BLaER1 treated with 17β-estradiol and CSF1 and Interleukin-3, amounts not matched to agents 10 nM and 100 nM (cell line): ENCODE results near the gene YIF1B.

ENCODE experiments used
- H3K27ac ChIP-seq, 11 experiments: shearing (Covaris generic); formaldehyde crosslinking; 2 replicates each; pipeline ENCODE4 v1.8.1; 2022
- H3K27me3 ChIP-seq, 11 experiments: shearing (Covaris generic); formaldehyde crosslinking; 2 replicates each; pipeline ENCODE4 v1.8.1; 2022
- H3K36me3 ChIP-seq, 11 experiments: shearing (Covaris generic); formaldehyde crosslinking; 2 replicates each; pipeline ENCODE4 v1.8.1; 2022
- H3K4me1 ChIP-seq, 10 experiments: shearing (Covaris generic); formaldehyde crosslinking; 2 replicates each; pipeline ENCODE4 v1.8.1; 2022
- H3K4me2 ChIP-seq, 11 experiments: shearing (Covaris generic); formaldehyde crosslinking; 2 replicates each; pipeline ENCODE4 v1.8.1; 2022
- H3K4me3 ChIP-seq, 10 experiments: shearing (Covaris generic); formaldehyde crosslinking; 2 replicates each; pipeline ENCODE4 v1.8.1; 2022
- H3K9ac ChIP-seq, 11 experiments: shearing (Covaris generic); formaldehyde crosslinking; 2 replicates each; pipeline ENCODE4 v1.8.1; 2022
- H3K9me3 ChIP-seq, 11 experiments: shearing (Covaris generic); formaldehyde crosslinking; replicated peaks in 1 of 11; 2 replicates each; pipeline ENCODE4 v1.8.1; 2022
- H4K20me1 ChIP-seq, 11 experiments: shearing (Covaris generic); formaldehyde crosslinking; 2 replicates each; pipeline ENCODE4 v1.8.1; 2022
- Cebpa-rat ChIP-seq, 11 experiments: shearing (Covaris generic); IDR thresholded peaks; 2 replicates each; pipeline ENCODE4 v1.8.1; 2022

Gene YIF1B

GRCh38 chr19:38288123-38288855 lies 27.5 kb downstream of the YIF1B start:
- no peaks in the 10 kb centered on the region for H3K27me3 ChIP-seq
- peak overlapping the region in 6 of 11 experiments; percentile 9 to 65 (median 54); a peak in 11 of 22 replicates for H3K27ac ChIP-seq
- H3K4me1 ChIP-seq = peaks cover 40 to 79% (median 67%) of the 10 kb centered on the region in 10 experiments
- peaks cover 0 to 20% (median 3%) of the 10 kb centered on the region in 11 experiments; a peak in 10 of 22 replicates for H4K20me1 ChIP-seq
- H3K9me3 ChIP-seq = no peaks in the 10 kb centered on the region
- H3K4me3 ChIP-seq = no peak overlapping the region
- peaks cover 41 to 83% (median 58%) of the 10 kb centered on the region in 11 experiments for H3K36me3 ChIP-seq
- peak overlapping the region in 6 of 11 experiments; percentile 61 to 90 (median 80); a peak in 13 of 22 replicates for H3K4me2 ChIP-seq
- no peak for TF ChIP-seq Cebpa-rat (IDR thresholded peaks at IDR 0.05)
- peak overlapping the region in 6 of 11 experiments; percentile 18 to 59 (median 32); a peak in 5 of 22 replicates for H3K9ac ChIP-seq

- TF ChIP-seq Cebpa-rat (IDR thresholded peaks at IDR 0.05) = no peak
- no peak overlapping the region for H3K4me3 ChIP-seq
- peak overlapping the region in 7 of 11 experiments; percentile 33 to 92 (median 78); a peak in 14 of 22 replicates for H3K4me2 ChIP-seq
- H3K27me3 ChIP-seq = no peaks in the 10 kb centered on the region
- H3K9me3 ChIP-seq = no peaks in the 10 kb centered on the region
- peak overlapping the region in 7 of 11 experiments; percentile 9 to 65 (median 52); a peak in 13 of 22 replicates for H3K27ac ChIP-seq
- H3K36me3 ChIP-seq = peaks cover 41 to 76% (median 51%) of the 10 kb centered on the region in 11 experiments
- H3K4me1 ChIP-seq = peaks cover 45 to 86% (median 71%) of the 10 kb centered on the region in 10 experiments
- peak overlapping the region in 4 of 11 experiments; percentile 27 to 59 (median 39); a peak in 4 of 22 replicates for H3K9ac ChIP-seq
- peaks cover 0 to 20% (median 6%) of the 10 kb centered on the region in 11 experiments; a peak in 10 of 22 replicates for H4K20me1 ChIP-seq
Measured at GRCh38 chr19:38287604-38288003, 28.1 kb downstream of the YIF1B start.

DNA sequence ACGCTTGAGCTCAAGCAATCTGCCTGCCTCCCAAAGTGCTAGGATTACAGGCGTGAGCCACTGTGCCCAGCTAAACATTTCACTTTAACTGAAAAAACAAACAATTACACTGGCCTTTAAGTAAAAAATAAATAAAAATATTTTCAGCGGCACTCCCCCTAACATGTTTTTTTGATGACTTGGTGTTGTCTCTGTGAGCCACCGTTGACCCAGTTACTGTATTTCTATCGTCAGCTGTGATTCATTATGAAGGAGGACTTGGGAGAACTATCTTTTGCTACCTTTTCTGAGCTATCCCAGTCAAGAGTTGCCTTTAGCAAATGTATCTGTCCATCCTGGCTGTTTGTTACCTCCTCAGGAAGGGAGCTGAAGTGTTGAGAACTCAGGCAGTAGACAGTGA lies 30.2 kb downstream of the YIF1B start:
- Histone ChIP-seq H3K9ac (peak overlapping the region in 1 of 11 experiments; percentile 5; a peak in 1 of 22 replicates), H3K4me2 (peak overlapping the region; percentile 76 to 92 (median 82); a peak in 21 of 22 replicates), H3K27ac (peak overlapping the region in 1 of 11 experiments; percentile 67; a peak in 1 of 22 replicates), H3K27me3 (no peaks in the 10 kb centered on the region), H4K20me1 (peaks cover 0 to 29% (median 13%) of the 10 kb centered on the region in 11 experiments; a peak in 10 of 22 replicates), H3K4me1 (peaks cover 64 to 98% (median 77%) of the 10 kb centered on the region in 10 experiments), H3K9me3 (no peaks in the 10 kb centered on the region), H3K4me3 (peak overlapping the region in 1 of 10 experiments; percentile 23; a peak in 1 of 20 replicates), H3K36me3 (peaks cover 24 to 56% (median 33%) of the 10 kb centered on the region in 11 experiments; a peak in 21 of 22 replicates)
- no peak for TF ChIP-seq Cebpa-rat (IDR thresholded peaks at IDR 0.05)

DNA sequence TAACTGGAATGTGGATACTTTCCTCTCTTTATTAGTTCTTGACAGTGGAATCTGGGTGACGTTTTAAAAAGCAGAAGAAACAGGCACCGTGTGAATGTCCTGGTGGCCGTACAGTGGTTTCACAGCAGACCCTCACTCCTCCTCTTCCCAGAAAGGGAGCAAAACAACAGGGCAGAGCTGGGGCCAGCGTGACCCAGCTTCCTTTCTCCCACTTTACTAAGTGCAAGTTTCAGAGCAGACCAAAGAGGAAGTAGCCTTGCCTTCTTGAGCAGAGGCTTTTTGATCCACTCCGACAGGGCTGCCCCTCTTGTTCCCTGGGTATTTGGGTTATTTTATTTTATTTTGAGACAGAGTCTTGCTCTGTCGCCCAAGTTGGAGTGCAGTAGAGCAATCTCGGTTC lies 31.3 kb downstream of the YIF1B start:
- Histone ChIP-seq H3K27ac (peak overlapping the region; percentile 17 to 76 (median 67); a peak in 20 of 22 replicates), H4K20me1 (peaks cover 0 to 38% (median 16%) of the 10 kb centered on the region in 11 experiments; a peak in 9 of 22 replicates), H3K4me1 (peaks cover 66 to 98% (median 80%) of the 10 kb centered on the region in 10 experiments), H3K9me3 (no peaks in the 10 kb centered on the region), H3K36me3 (peaks cover 13 to 44% (median 26%) of the 10 kb centered on the region in 11 experiments; a peak in 21 of 22 replicates), H3K9ac (peak overlapping the region; percentile 4 to 77 (median 56); a peak in 19 of 22 replicates), H3K27me3 (no peaks in the 10 kb centered on the region), H3K4me2 (peak overlapping the region; percentile 76 to 92 (median 82)), H3K4me3 (peak overlapping the region in 3 of 10 experiments; percentile 11 to 29 (median 23); a peak in 4 of 20 replicates)
- TF ChIP-seq Cebpa-rat (IDR thresholded peaks at IDR 0.05) = no peak

- Histone ChIP-seq H3K9ac (0 out of 22 replicates have a peak overlapping the region, but pooled peaks of 1 of the 11 experiments have one; percentile 16), H3K36me3 (peaks cover 1 to 33% (median 14%) of the 10 kb centered on the region in 11 experiments; a peak in 19 of 22 replicates), H3K9me3 (no peaks in the 10 kb centered on the region), H3K27ac (peak overlapping the region in 1 of 11 experiments; percentile 29; a peak in 2 of 22 replicates), H3K4me3 (no peak overlapping the region), H3K4me2 (peak overlapping the region in 4 of 11 experiments; percentile 12 to 92 (median 84); a peak in 7 of 22 replicates), H3K4me1 (peaks cover 67 to 87% (median 78%) of the 10 kb centered on the region in 10 experiments), H3K27me3 (no peaks in the 10 kb centered on the region), H4K20me1 (peaks cover 0 to 41% (median 16%) of the 10 kb centered on the region in 11 experiments; a peak in 10 of 22 replicates)
- no peak for TF ChIP-seq Cebpa-rat (IDR thresholded peaks at IDR 0.05)
Measured at GRCh38 chr19:38283271-38283670, 32.5 kb downstream of the YIF1B start.

GRCh38 chr19:38281811-38282566 lies 33.8 kb downstream of the YIF1B start:
- no peak overlapping the region for H3K9ac ChIP-seq
- H3K9me3 ChIP-seq = no peaks in the 10 kb centered on the region
- H3K4me2 ChIP-seq = peak overlapping the region in 4 of 11 experiments; percentile 1 to 92 (median 10); a peak in 4 of 22 replicates
- no peak overlapping the region for H3K27ac ChIP-seq
- no peak for TF ChIP-seq Cebpa-rat (IDR thresholded peaks at IDR 0.05)
- peaks cover 58 to 83% (median 69%) of the 10 kb centered on the region in 10 experiments for H3K4me1 ChIP-seq
- no peak overlapping the region for H3K4me3 ChIP-seq
- no peaks in the 10 kb centered on the region for H3K27me3 ChIP-seq
- H4K20me1 ChIP-seq = peaks cover 0 to 50% (median 13%) of the 10 kb centered on the region in 11 experiments; a peak in 10 of 22 replicates
- peaks cover 0 to 25% (median 9%) of the 10 kb centered on the region in 11 experiments; a peak in 8 of 22 replicates for H3K36me3 ChIP-seq

DNA sequence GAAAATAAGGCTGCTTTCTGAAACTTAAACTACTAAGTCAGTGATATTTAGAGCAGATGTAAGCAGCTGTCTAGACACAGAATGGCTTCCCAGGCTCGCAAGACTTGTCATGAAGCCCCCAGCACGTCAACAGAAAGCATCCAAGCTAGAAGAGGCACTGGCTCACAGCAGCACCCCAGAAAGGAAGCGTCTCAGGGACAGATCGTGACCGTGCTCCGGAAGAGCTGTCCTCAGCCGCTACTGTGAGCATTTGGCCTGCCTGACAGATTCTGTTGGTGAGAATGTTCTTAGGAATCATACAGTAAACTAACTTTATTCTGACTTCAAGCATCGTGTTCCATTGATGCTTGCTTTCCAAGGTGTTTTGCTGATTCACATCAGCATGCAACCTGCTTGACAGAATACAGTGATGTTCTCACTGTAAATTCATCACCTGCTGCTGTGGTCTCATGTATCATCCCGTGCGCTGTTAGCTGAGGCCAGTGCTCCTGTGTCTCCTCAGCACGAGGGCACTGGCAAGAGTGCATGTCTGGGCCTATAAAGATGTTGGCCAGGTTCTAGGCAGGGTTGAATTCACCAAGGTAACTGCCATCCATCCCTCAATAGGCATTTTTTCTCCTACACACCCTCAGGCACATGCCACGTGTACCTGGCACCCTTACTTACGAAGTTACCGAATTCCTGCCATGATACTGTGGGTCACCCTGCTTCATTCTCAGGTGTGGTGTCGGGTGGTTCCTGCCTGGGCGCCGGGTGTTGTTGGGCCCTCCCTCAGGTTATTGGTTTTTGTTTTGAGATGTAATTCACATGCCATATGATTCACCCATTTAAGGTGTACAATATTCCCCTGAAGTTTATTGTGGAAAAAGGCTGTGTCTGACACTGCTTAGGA lies 35.5 kb downstream of the YIF1B start:
- no peaks in the 10 kb centered on the region for H3K27me3 ChIP-seq
- peak overlapping the region in 3 of 11 experiments; percentile 4 to 24 (median 16); a peak in 1 of 22 replicates for H3K9ac ChIP-seq
- peaks cover 0 to 15% (median 2%) of the 10 kb centered on the region in 11 experiments; a peak in 3 of 22 replicates for H3K36me3 ChIP-seq
- no peak overlapping the region for H3K4me3 ChIP-seq
- TF ChIP-seq Cebpa-rat (IDR thresholded peaks at IDR 0.05) = no peak
- H3K27ac ChIP-seq = peak overlapping the region in 1 of 11 experiments; percentile 3; a peak in 1 of 22 replicates
- no peaks in the 10 kb centered on the region for H3K9me3 ChIP-seq
- peak overlapping the region in 9 of 11 experiments; percentile 16 to 42 (median 28); a peak in 14 of 22 replicates for H3K4me2 ChIP-seq
- H4K20me1 ChIP-seq = peaks cover 0 to 64% (median 13%) of the 10 kb centered on the region in 11 experiments; a peak in 10 of 22 replicates
- H3K4me1 ChIP-seq = peaks cover 44 to 71% (median 54%) of the 10 kb centered on the region in 10 experiments
